Measurements from ENCODE around the gene MAP4K4.
A peak's percentile ranks its signal among the peaks of the same experiment; 100 is the strongest.

MAP4K4 gene

GRCh38 chr2:101833890-101834523, 136.5 kb downstream of the MAP4K4 start:
- DNase-seq (ENCODE audit: low read depth, low spot score): no peak

- DNase-seq (ENCODE audit: low read depth, low spot score): no peak
Measured at GRCh38 chr2:101837354-101837753, 139.8 kb downstream of the MAP4K4 start.

- DNase-seq (ENCODE audit: low read depth, low spot score): no peak
Measured at GRCh38 chr2:101841679-101842327, 144.3 kb downstream of the MAP4K4 start.

- DNase-seq (ENCODE audit: low read depth, low spot score): no peak
Measured at GRCh38 chr2:101842471-101842870, 145.0 kb downstream of the MAP4K4 start.

GRCh38 chr2:101843048-101843447, 145.5 kb downstream of the MAP4K4 start:
- DNase-seq (ENCODE audit: low read depth, low spot score): no peak

GRCh38 chr2:101843471-101843870, 146.0 kb downstream of the MAP4K4 start:
- DNase-seq (ENCODE audit: low read depth, low spot score): no peak

- peak; percentile 60 for DNase-seq (ENCODE audit: low read depth, low spot score)
Measured at GRCh38 chr2:101844055-101844635, 146.6 kb downstream of the MAP4K4 start.

GRCh38 chr2:101846973-101847372, 149.5 kb downstream of the MAP4K4 start:
- no peak for DNase-seq (ENCODE audit: low read depth, low spot score)

GRCh38 chr2:101847661-101848339, 150.3 kb downstream of the MAP4K4 start:
- no peak for DNase-seq (ENCODE audit: low read depth, low spot score)

- DNase-seq (ENCODE audit: low read depth, low spot score): no peak
Measured at GRCh38 chr2:101848769-101849410, 151.4 kb downstream of the MAP4K4 start.

GRCh38 chr2:101850450-101850849, 152.9 kb downstream of the MAP4K4 start:
- DNase-seq (ENCODE audit: low read depth, low spot score): no peak

GRCh38 chr2:101850991-101851390, 153.5 kb downstream of the MAP4K4 start:
- no peak for DNase-seq (ENCODE audit: low read depth, low spot score)

GRCh38 chr2:101852824-101853223, 155.3 kb downstream of the MAP4K4 start:
- DNase-seq (ENCODE audit: low read depth, low spot score): no peak

GRCh38 chr2:101854877-101855276, 157.4 kb downstream of the MAP4K4 start:
- DNase-seq (ENCODE audit: low read depth, low spot score): no peak

GRCh38 chr2:101855776-101856175, 158.3 kb downstream of the MAP4K4 start:
- no peak for DNase-seq (ENCODE audit: low read depth, low spot score)

- no peak for DNase-seq (ENCODE audit: low read depth, low spot score)
Measured at GRCh38 chr2:101858246-101858645, 160.7 kb downstream of the MAP4K4 start.

- DNase-seq (ENCODE audit: low read depth, low spot score): no peak
Measured at GRCh38 chr2:101858910-101859309, 161.4 kb downstream of the MAP4K4 start.

GRCh38 chr2:101859604-101860003, 162.1 kb downstream of the MAP4K4 start:
- DNase-seq (ENCODE audit: low read depth, low spot score): no peak

GRCh38 chr2:101860157-101860556, 162.7 kb downstream of the MAP4K4 start:
- DNase-seq (ENCODE audit: low read depth, low spot score): no peak

GRCh38 chr2:101860782-101861181, 163.3 kb downstream of the MAP4K4 start:
- no peak for DNase-seq (ENCODE audit: low read depth, low spot score)

GRCh38 chr2:101861382-101861781, 163.9 kb downstream of the MAP4K4 start:
- no peak for DNase-seq (ENCODE audit: low read depth, low spot score)

- no peak for DNase-seq (ENCODE audit: low read depth, low spot score)
Measured at GRCh38 chr2:101863534-101863933, 166.0 kb downstream of the MAP4K4 start.

Measured in brain pericyte (primary cell).